Measurements from ENCODE around the gene CCNI. TPM values are rescaled to one million over a fixed set of nuclear protein-coding genes. Genes with fewer than 3 reads are reported as not detected.

The CCNI gene
- total and polyA plus RNA-seq, 2 of the 13 experiments (the other 11 are each of a cell fraction or from before 2014, with no cell fraction given) = 43.5 to 122 TPM

GRCh38 chr4:77037736-77038135 lies 38.1 kb downstream of the CCNI start:
- BruUV-seq (replicated peaks) = no TSS peak
- Histone ChIP-seq H3K27me3 (ENCODE audit: control insufficient read depth in 1 of 2, insufficient read depth in 2 of 2, low read length in 2 of 2) (no peaks in the 10 kb centered on the region), H3K36me3 (replicated peaks in 1 of 2; ENCODE audit: control insufficient read depth in 1 of 2, insufficient read depth in 2 of 2, low read length in 2 of 2) (peaks cover 0 to 17% of the 10 kb centered on the region in 2 experiments; a peak in 2 of 5 replicates), H3K9ac (ENCODE audit: insufficient read depth, low read depth, low read length) (no peak overlapping the region), H3K4me2 (ENCODE audit: low read depth, low read length) (no peak overlapping the region), H4K20me1 (ENCODE audit: insufficient read depth, low read length) (no peaks in the 10 kb centered on the region), H3K27ac (ENCODE audit: extremely low read length, insufficient read depth, low read length) (no peak overlapping the region), H3K4me1 (ENCODE audit: insufficient read depth, low read length) (no peaks in the 10 kb centered on the region), H2AFZ (ENCODE audit: low read length) (no peak overlapping the region), H3K79me2 (ENCODE audit: insufficient read depth, low read length) (no peaks in the 10 kb centered on the region), H3K4me3 (replicated peaks in 1 of 3; ENCODE audit: insufficient read depth in 1 of 3, low read depth in 2 of 3, low read length in 3 of 3) (no peak overlapping the region), H3K9me3 (ENCODE audit: low read length) (no peaks in the 10 kb centered on the region)
- ATAC-seq (no peak), FAIRE-seq (no peak), DNase-seq (ENCODE audit: low spot score) (no peak)
- POLR2A ChIA-PET = no interaction called here
- 95% methylated on average over 3 of the region's 3 CpGs for WGBS (ENCODE audit: low lambda C conversion rate)
- intact Hi-C loops (cut with micrococcal nuclease; ENCODE audit: unreplicated experiment) = no loop called here
- CTCF ChIA-PET (ENCODE audit: low intra/inter-chr PET ratio, low total read pairs) = no interaction called here
- in situ Hi-C loops (cut with HindIII; ENCODE audit: extremely low pct_ligation_motif_present, low pct_unique_long_range_greater_than_20kb) = no loop called here
- no peak for TF ChIP-seq SNAI1 (CRISPR knock-in tag; IDR thresholded peaks at IDR 0.05; ENCODE audit: borderline replicate concordance)
- no peak for TF ChIP-seq ZBTB7A (CRISPR knock-in tag; IDR thresholded peaks at IDR 0.05)
- no peak for TF ChIP-seq MAFG (CRISPR knock-in tag; IDR thresholded peaks at IDR 0.05)
- no peak for TF ChIP-seq XRCC5 (optimal IDR thresholded peaks at IDR 0.05; ENCODE audit: low read length)
- TF ChIP-seq ZNF10 (CRISPR knock-in tag; IDR thresholded peaks at IDR 0.05; ENCODE audit: borderline replicate concordance, low read depth) = no peak
- TF ChIP-seq ZNF670 (CRISPR knock-in tag; IDR thresholded peaks at IDR 0.05; ENCODE audit: borderline replicate concordance) = no peak
- TF ChIP-seq RFX3 (CRISPR knock-in tag; IDR thresholded peaks at IDR 0.05) = no peak
- no peak for TF ChIP-seq NFATC3 (CRISPR knock-in tag; IDR thresholded peaks at IDR 0.05)
- no peak for TF ChIP-seq NBN (conservative IDR thresholded peaks at IDR 0.05)
- TF ChIP-seq, protein P1, sequence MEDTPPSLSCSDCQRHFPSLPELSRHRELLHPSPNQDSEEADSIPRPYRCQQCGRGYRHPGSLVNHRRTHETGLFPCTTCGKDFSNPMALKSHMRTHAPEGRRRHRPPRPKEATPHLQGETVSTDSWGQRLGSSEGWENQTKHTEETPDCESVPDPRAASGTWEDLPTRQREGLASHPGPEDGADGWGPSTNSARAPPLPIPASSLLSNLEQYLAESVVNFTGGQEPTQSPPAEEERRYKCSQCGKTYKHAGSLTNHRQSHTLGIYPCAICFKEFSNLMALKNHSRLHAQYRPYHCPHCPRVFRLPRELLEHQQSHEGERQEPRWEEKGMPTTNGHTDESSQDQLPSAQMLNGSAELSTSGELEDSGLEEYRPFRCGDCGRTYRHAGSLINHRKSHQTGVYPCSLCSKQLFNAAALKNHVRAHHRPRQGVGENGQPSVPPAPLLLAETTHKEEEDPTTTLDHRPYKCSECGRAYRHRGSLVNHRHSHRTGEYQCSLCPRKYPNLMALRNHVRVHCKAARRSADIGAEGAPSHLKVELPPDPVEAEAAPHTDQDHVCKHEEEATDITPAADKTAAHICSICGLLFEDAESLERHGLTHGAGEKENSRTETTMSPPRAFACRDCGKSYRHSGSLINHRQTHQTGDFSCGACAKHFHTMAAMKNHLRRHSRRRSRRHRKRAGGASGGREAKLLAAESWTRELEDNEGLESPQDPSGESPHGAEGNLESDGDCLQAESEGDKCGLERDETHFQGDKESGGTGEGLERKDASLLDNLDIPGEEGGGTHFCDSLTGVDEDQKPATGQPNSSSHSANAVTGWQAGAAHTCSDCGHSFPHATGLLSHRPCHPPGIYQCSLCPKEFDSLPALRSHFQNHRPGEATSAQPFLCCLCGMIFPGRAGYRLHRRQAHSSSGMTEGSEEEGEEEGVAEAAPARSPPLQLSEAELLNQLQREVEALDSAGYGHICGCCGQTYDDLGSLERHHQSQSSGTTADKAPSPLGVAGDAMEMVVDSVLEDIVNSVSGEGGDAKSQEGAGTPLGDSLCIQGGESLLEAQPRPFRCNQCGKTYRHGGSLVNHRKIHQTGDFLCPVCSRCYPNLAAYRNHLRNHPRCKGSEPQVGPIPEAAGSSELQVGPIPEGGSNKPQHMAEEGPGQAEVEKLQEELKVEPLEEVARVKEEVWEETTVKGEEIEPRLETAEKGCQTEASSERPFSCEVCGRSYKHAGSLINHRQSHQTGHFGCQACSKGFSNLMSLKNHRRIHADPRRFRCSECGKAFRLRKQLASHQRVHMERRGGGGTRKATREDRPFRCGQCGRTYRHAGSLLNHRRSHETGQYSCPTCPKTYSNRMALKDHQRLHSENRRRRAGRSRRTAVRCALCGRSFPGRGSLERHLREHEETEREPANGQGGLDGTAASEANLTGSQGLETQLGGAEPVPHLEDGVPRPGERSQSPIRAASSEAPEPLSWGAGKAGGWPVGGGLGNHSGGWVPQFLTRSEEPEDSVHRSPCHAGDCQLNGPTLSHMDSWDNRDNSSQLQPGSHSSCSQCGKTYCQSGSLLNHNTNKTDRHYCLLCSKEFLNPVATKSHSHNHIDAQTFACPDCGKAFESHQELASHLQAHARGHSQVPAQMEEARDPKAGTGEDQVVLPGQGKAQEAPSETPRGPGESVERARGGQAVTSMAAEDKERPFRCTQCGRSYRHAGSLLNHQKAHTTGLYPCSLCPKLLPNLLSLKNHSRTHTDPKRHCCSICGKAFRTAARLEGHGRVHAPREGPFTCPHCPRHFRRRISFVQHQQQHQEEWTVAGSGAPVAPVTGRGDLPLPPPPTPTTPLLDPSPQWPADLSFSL (CRISPR knock-in tag; IDR thresholded peaks at IDR 0.05) = no peak
- TF ChIP-seq RORA (CRISPR knock-in tag; IDR thresholded peaks at IDR 0.05) = no peak
- no peak for TF ChIP-seq THAP7 (CRISPR knock-in tag; IDR thresholded peaks at IDR 0.05)
- TF ChIP-seq NFYB (CRISPR knock-in tag; IDR thresholded peaks at IDR 0.05) = no peak
- TF ChIP-seq CEBPG (CRISPR knock-in tag; IDR thresholded peaks at IDR 0.05) = no peak
- TF ChIP-seq TEAD2 (CRISPR knock-in tag; IDR thresholded peaks at IDR 0.05) = no peak
- no peak for TF ChIP-seq ZNF292 (CRISPR knock-in tag; IDR thresholded peaks at IDR 0.05; ENCODE audit: borderline replicate concordance, low read depth)
- TF ChIP-seq, protein P2, sequence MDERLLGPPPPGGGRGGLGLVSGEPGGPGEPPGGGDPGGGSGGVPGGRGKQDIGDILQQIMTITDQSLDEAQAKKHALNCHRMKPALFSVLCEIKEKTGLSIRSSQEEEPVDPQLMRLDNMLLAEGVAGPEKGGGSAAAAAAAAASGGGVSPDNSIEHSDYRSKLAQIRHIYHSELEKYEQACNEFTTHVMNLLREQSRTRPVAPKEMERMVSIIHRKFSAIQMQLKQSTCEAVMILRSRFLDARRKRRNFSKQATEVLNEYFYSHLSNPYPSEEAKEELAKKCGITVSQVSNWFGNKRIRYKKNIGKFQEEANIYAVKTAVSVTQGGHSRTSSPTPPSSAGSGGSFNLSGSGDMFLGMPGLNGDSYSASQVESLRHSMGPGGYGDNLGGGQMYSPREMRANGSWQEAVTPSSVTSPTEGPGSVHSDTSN (CRISPR knock-in tag; IDR thresholded peaks at IDR 0.05) = no peak
- no peak for TF ChIP-seq CBX2 (IDR thresholded peaks at IDR 0.05; ENCODE audit: low read depth, low read length)
- no peak for TF ChIP-seq CBX2 (CRISPR knock-in tag; IDR thresholded peaks at IDR 0.05; ENCODE audit: low read depth)
